IPS-15b (cell line): Measurements from ENCODE around the gene CDC42BPA.

ENCODE experiments used
- H3K27me3 ChIP-seq: one replicate; pipeline ENCODE4 v1.6.1; 2013; ENCODE audit warnings: low read length; ENCODE audit not compliant: control insufficient read depth, insufficient read depth
- H3K36me3 ChIP-seq: one replicate; pipeline ENCODE4 v1.6.1; 2013; ENCODE audit warnings: low read length; ENCODE audit not compliant: control insufficient read depth, insufficient read depth
- H3K4me1 ChIP-seq: one replicate; pipeline ENCODE4 v1.6.1; 2013; ENCODE audit warnings: mild to moderate bottlenecking, low read length; ENCODE audit not compliant: control insufficient read depth, insufficient read depth
- H3K4me3 ChIP-seq: one replicate; pipeline ENCODE4 v1.5.1; 2013; ENCODE audit warnings: low read depth, low read length
- H3K9ac ChIP-seq: one replicate; pipeline ENCODE4 v1.6.1; 2013; ENCODE audit warnings: low read depth, mild to moderate bottlenecking, low read length
- H3K9me3 ChIP-seq: one replicate; pipeline ENCODE4 v1.6.1; 2013; ENCODE audit warnings: mild to moderate bottlenecking, low read length; ENCODE audit not compliant: control insufficient read depth, insufficient read depth

CDC42BPA gene

DNA sequence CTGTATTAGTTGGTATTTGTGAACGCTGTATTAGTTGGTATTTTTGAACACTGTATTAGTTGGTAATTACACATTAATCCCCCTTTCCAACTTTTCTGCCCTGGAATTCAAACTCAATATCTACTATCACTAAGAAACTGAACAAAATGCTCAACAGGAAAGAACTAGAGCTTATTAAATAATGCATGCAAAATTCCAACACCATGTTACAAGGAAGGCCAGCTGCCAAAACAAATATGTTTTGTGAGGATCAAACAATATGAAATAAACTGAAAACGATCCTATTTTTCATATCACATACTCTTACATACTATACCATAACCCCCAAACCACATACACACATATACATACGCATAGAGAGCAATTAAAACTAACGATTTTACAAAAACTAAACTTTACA, 104.9 kb downstream of the CDC42BPA start:
- Histone ChIP-seq H3K9me3 (no peaks in the 10 kb centered on the region), H3K4me1 (no peaks in the 10 kb centered on the region), H3K36me3 (no peaks in the 10 kb centered on the region)

GRCh38 chr1:227212164-227212563, 106.1 kb downstream of the CDC42BPA start:
- Histone ChIP-seq H3K9ac (no peak overlapping the region), H3K9me3 (no peaks in the 10 kb centered on the region), H3K27me3 (no peaks in the 10 kb centered on the region), H3K36me3 (no peaks in the 10 kb centered on the region), H3K4me1 (no peaks in the 10 kb centered on the region), H3K4me3 (no peak overlapping the region)

More for the DNA sequence above, 104.9 kb downstream of the CDC42BPA start:
- Histone ChIP-seq H3K27me3 (no peaks in the 10 kb centered on the region), H3K9ac (no peak overlapping the region), H3K4me3 (no peak overlapping the region)

- Histone ChIP-seq H3K9ac (no peak overlapping the region), H3K27me3 (no peaks in the 10 kb centered on the region), H3K4me3 (no peak overlapping the region), H3K4me1 (no peaks in the 10 kb centered on the region), H3K36me3 (no peaks in the 10 kb centered on the region), H3K9me3 (no peaks in the 10 kb centered on the region)
Measured at GRCh38 chr1:227210604-227211003, 107.7 kb downstream of the CDC42BPA start.

DNA sequence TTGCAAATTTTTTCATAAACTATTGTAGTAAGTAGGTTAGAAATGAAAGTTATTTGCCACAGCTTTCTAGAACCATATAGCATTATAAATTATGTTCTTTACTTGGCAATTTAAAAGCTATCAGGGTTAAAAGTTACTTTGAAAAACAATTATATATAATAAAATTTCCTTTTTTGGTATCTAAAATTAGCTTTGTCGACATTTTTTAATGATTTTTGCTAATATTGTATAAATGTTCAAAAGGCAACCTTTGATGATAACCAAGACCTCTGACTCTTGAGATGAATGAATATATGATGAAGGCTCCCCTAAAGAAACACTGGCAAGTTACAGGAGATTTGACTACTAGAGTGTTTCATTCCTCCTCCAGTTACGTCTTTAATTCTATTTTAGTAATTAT, 121.2 kb downstream of the CDC42BPA start:
- Histone ChIP-seq H3K27me3 (no peaks in the 10 kb centered on the region), H3K4me1 (no peaks in the 10 kb centered on the region), H3K4me3 (no peak overlapping the region), H3K9me3 (no peaks in the 10 kb centered on the region), H3K9ac (no peak overlapping the region), H3K36me3 (no peaks in the 10 kb centered on the region)

DNA sequence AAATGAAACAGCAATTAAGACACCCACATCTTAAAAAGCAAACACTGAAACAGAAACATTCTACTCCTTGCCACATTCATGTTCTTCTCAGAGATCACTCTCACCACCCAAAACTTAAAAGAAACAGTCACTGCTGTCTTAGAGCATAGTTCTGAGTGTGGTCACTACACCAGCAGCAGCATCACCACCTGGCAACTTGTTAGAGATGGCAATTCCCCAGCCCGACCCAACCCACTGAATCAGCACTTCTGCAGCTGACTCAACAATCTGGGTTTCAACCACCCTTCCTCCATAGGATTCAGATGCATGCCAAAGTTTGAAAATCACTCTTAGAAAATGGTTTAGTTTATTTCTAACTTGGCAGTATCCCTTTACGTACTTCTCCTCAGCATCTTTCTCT, 126.1 kb downstream of the CDC42BPA start:
- H3K9me3 ChIP-seq: no peaks in the 10 kb centered on the region
- H3K9ac ChIP-seq: no peak overlapping the region
- no peaks in the 10 kb centered on the region for H3K4me1 ChIP-seq
- no peak overlapping the region for H3K4me3 ChIP-seq
- H3K36me3 ChIP-seq: no peaks in the 10 kb centered on the region
- no peaks in the 10 kb centered on the region for H3K27me3 ChIP-seq

DNA sequence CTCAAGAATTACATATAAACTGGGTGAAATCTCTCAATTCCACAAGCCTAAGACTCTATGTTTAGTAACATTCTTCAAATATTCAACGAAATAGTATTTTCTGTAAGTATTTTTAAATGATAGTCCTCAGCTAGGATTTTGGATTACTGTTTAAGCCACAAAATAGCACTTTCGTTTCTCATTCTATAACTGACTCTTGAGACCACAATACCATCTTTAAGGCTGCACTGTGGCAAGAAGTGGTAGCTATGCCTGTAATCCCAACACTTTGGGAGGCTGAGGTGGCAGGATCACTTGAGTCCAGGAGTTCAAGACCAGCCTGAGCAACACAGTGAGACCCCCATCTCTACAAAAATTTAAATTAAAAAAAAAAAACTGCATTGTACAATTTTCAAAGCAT, 126.7 kb downstream of the CDC42BPA start:
- Histone ChIP-seq H3K27me3 (no peaks in the 10 kb centered on the region), H3K36me3 (no peaks in the 10 kb centered on the region), H3K9me3 (no peaks in the 10 kb centered on the region), H3K4me1 (no peaks in the 10 kb centered on the region), H3K4me3 (no peak overlapping the region), H3K9ac (no peak overlapping the region)

- H3K36me3 ChIP-seq: no peaks in the 10 kb centered on the region
- H3K9me3 ChIP-seq: no peaks in the 10 kb centered on the region
- no peak overlapping the region for H3K4me3 ChIP-seq
- H3K9ac ChIP-seq: no peak overlapping the region
- H3K27me3 ChIP-seq: no peaks in the 10 kb centered on the region
- peaks cover 2% of the 10 kb centered on the region for H3K4me1 ChIP-seq
Measured at GRCh38 chr1:227190321-227190720, 128.0 kb downstream of the CDC42BPA start.

DNA sequence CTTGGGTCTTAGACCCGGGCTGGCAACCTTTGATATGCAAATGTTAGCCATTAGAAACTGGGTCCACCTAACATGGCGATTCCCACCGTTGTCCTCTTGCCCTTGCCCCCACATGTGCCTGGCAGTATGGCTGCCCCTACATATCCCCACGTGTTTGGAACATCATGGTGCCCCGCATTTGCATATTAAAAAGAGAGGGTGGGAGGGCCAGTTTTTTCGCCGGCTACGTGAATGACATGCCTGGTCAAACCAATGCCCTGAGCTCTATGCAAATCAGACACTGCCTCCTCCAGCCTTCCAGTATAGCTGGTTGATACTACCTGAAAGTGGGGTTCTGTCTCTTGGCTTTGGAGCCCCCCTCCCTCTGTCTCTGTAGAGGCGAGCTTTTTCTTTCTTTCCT, 133.0 kb downstream of the CDC42BPA start:
- peaks cover 2% of the 10 kb centered on the region for H3K4me1 ChIP-seq
- no peak overlapping the region for H3K4me3 ChIP-seq
- no peak overlapping the region for H3K9ac ChIP-seq
- no peaks in the 10 kb centered on the region for H3K27me3 ChIP-seq
- no peaks in the 10 kb centered on the region for H3K9me3 ChIP-seq
- H3K36me3 ChIP-seq: no peaks in the 10 kb centered on the region

GRCh38 chr1:227182012-227182411, 136.3 kb downstream of the CDC42BPA start:
- peaks cover 2% of the 10 kb centered on the region for H3K4me1 ChIP-seq
- H3K27me3 ChIP-seq: no peaks in the 10 kb centered on the region
- no peaks in the 10 kb centered on the region for H3K36me3 ChIP-seq
- no peak overlapping the region for H3K9ac ChIP-seq
- no peak overlapping the region for H3K4me3 ChIP-seq
- H3K9me3 ChIP-seq: no peaks in the 10 kb centered on the region

DNA sequence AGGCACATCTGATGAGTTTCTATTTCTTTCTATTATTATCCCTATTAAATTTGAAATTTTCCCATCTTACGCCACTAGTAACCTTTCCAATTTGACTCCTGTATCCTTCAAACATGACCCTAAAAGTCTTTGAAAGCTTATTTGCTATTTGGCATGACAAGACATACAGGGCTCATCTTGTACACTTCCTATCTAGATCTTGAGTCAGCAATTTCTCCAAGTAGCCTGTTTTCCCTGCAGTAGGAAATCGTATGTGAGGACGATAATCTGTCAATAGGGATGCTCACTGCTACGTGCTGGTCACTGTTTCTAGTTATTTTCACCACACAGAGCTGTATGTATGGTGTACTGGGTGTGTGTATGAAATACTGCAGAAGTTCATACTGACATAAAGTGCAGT, 142.7 kb downstream of the CDC42BPA start:
- no peak overlapping the region for H3K4me3 ChIP-seq
- no peaks in the 10 kb centered on the region for H3K27me3 ChIP-seq
- no peak overlapping the region for H3K9ac ChIP-seq

DNA sequence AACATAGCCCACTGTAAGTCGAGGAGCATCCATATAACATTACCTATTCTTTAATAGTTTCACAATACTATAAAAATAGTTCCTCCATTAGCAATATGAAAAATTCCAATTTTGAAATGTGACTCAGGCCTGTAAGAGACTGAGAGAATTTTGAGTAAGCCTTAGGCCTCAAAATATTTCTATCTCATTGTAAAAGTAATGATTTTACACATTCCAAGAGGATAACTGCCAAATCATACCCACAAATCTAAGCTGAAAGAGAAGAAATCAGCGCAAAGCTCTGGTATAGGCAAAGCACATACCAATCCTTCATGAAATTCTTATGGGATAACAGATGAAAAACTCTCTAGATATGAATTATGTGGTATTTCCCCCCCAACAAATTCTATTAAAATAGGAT, 144.1 kb downstream of the CDC42BPA start:
- Histone ChIP-seq H3K4me1 (no peaks in the 10 kb centered on the region), H3K27me3 (no peaks in the 10 kb centered on the region), H3K9me3 (no peaks in the 10 kb centered on the region), H3K4me3 (no peak overlapping the region), H3K9ac (no peak overlapping the region), H3K36me3 (no peaks in the 10 kb centered on the region)

More for the DNA sequence above, 142.7 kb downstream of the CDC42BPA start:
- Histone ChIP-seq H3K36me3 (no peaks in the 10 kb centered on the region), H3K9me3 (no peaks in the 10 kb centered on the region), H3K4me1 (no peaks in the 10 kb centered on the region)

- no peak overlapping the region for H3K9ac ChIP-seq
- no peaks in the 10 kb centered on the region for H3K36me3 ChIP-seq
- no peaks in the 10 kb centered on the region for H3K9me3 ChIP-seq
- H3K4me3 ChIP-seq: no peak overlapping the region
- no peaks in the 10 kb centered on the region for H3K4me1 ChIP-seq
- no peaks in the 10 kb centered on the region for H3K27me3 ChIP-seq
Measured at GRCh38 chr1:227170361-227171166, 147.7 kb downstream of the CDC42BPA start.
